Measurements from ENCODE around the gene RIPOR2.

Gene RIPOR2

DNA sequence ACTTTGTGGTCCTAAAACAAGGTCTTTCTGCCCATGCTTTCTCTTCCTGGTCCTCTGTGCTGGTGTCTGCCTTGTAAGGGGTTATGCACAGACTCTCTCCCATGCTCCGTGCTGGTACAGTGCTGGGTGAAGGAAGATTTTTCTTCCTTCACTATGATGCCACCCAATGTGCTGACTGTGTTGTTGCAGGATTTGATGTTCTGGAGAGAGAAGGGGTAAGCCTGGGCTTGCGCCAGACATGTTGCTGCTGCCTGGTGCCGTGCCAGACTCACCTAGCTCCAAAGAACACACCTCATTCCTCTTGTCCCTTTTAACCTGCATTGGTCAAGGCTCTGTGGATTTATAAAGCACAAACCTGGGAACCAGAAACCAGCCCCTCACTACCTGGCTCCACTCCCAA, 108.6 kb downstream of the RIPOR2 start:
- peak; percentile 13 for DNase-seq
- Histone ChIP-seq H3K36me3 (no peaks in the 10 kb centered on the region), H3K4me3 (ENCODE audit: low read depth, low read length) (no peak overlapping the region), H3K9me3 (no peaks in the 10 kb centered on the region), H3K4me1 (peaks cover 12% of the 10 kb centered on the region), H3K27me3 (no peaks in the 10 kb centered on the region)
- TF ChIP-seq, protein P1, sequence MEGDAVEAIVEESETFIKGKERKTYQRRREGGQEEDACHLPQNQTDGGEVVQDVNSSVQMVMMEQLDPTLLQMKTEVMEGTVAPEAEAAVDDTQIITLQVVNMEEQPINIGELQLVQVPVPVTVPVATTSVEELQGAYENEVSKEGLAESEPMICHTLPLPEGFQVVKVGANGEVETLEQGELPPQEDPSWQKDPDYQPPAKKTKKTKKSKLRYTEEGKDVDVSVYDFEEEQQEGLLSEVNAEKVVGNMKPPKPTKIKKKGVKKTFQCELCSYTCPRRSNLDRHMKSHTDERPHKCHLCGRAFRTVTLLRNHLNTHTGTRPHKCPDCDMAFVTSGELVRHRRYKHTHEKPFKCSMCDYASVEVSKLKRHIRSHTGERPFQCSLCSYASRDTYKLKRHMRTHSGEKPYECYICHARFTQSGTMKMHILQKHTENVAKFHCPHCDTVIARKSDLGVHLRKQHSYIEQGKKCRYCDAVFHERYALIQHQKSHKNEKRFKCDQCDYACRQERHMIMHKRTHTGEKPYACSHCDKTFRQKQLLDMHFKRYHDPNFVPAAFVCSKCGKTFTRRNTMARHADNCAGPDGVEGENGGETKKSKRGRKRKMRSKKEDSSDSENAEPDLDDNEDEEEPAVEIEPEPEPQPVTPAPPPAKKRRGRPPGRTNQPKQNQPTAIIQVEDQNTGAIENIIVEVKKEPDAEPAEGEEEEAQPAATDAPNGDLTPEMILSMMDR (IDR thresholded peaks at IDR 0.05; ENCODE audit: low read depth, low read length), result no peak

DNA sequence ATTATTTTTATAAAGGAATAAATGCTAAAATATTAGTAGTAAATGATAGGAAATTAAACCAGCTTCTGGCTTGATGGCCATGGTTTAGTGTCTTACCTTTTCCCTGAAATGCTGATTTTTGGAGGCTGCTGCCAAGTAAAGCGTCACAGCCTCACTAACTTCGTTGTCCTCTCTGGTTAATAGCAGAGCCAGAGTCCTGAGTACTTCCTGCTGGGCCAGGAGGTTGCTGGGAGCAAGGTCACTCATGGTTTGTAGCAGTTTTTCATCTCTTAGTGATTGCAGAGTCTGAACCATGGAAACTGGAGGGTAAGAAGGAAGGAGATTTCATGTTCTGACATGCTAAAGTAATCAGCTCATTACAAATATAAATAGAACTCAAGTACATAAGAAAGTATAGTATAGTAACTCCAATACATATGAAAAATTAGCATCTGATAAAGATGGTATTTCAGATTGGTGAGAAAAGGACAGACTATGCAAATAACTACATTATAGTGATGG, 110.6 kb downstream of the RIPOR2 start:
- peak; percentile 24 for DNase-seq
- Histone ChIP-seq H3K27me3 (no peaks in the 10 kb centered on the region), H3K4me3 (ENCODE audit: low read depth, low read length) (no peak overlapping the region), H3K9me3 (no peaks in the 10 kb centered on the region), H3K4me1 (peaks cover 12% of the 10 kb centered on the region), H3K36me3 (no peaks in the 10 kb centered on the region)
- TF ChIP-seq, protein P1 (IDR thresholded peaks at IDR 0.05; ENCODE audit: low read depth, low read length), result no peak

DNA sequence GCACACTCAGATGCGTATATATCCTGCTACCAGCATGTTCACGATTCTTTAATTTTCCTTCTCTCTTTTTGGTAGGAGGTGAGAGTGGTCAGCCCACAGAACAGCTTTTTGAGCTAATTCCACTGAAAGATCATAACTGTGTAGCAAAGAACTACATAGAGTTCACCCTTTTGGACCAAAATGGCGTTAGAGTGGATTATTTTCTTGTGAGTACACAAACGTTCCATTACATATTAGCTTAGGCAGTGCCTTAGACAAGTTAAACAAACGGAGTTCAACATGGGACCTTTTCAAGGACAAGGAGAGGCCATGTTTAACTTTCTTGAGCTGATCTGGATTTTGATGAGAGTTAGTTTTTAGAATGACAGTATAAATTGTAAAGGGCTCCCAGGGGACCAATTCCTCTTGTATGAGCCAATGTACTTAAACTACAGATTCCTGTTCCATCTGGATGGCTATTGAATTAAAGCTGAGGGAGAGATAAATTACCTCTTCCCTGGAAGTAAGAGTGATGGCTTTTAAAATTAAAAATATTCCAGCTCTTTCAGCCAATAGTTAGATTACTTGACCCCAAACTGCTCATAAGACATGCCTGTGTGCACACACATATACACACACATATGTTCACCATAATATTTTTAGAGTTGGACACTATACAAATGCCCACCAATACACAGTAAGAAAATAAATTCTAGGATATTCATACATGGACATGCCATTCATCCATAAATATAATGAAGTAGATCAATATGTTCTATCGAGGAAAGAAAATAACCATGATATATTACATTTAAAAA, 111.4 kb downstream of the RIPOR2 start:
- DNase-seq, result peak; percentile 43
- H3K4me3 ChIP-seq (ENCODE audit: low read depth, low read length), result no peak overlapping the region
- H3K36me3 ChIP-seq, result no peaks in the 10 kb centered on the region
- H3K27me3 ChIP-seq, result no peaks in the 10 kb centered on the region
- TF ChIP-seq, protein P1 (IDR thresholded peaks at IDR 0.05; ENCODE audit: low read depth, low read length), result no peak
- peaks cover 12% of the 10 kb centered on the region for H3K4me1 ChIP-seq
- no peaks in the 10 kb centered on the region for H3K9me3 ChIP-seq

DNA sequence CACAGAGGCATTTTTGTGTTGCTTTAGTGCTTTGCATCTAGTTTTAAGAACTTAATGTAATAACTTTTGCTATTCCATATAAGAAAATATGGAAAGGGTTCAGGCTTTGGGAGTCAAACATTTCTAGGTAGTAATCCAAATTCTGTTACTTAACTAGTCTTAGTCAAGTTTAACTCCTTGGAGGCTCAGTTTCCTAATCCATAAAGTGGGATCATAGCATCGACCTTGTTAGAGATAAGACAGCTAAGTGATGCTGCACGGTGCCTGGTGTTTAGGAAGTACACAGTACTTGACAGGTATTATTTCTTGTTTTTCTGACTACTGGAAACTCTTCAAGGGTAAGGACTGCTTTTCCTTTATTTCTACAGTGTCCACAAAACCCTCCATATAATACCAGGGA, 112.6 kb downstream of the RIPOR2 start:
- H3K9me3 ChIP-seq, result no peaks in the 10 kb centered on the region
- DNase-seq, result no peak
- H3K4me3 ChIP-seq (ENCODE audit: low read depth, low read length), result no peak overlapping the region
- no peaks in the 10 kb centered on the region for H3K36me3 ChIP-seq
- H3K4me1 ChIP-seq, result peaks cover 12% of the 10 kb centered on the region
- TF ChIP-seq, protein P1 (IDR thresholded peaks at IDR 0.05; ENCODE audit: low read depth, low read length), result no peak
- no peaks in the 10 kb centered on the region for H3K27me3 ChIP-seq

DNA sequence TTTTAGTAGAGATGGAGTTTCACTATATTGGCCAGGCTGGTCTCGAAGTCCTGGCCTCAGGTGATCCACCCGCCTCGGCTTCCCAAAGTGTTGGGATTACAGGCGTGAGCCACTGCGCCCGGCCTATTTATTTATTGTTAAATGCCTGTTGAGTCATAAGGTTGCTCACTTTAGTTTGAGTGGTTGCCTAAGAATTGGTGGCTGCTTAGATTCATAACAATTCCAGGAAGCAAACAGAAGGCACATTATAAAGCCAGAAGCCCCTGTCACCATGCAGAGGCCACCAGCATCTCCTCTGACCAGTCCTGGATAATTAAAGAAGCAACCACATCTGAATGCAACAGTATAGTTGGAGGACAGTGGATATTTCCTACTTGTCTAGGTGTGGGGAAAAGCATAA, 113.1 kb downstream of the RIPOR2 start:
- no peaks in the 10 kb centered on the region for H3K36me3 ChIP-seq
- H3K4me1 ChIP-seq, result peaks cover 12% of the 10 kb centered on the region
- no peaks in the 10 kb centered on the region for H3K9me3 ChIP-seq
- TF ChIP-seq, protein P1 (IDR thresholded peaks at IDR 0.05; ENCODE audit: low read depth, low read length), result no peak
- H3K27me3 ChIP-seq, result no peaks in the 10 kb centered on the region
- no peak overlapping the region for H3K4me3 ChIP-seq (ENCODE audit: low read depth, low read length)
- no peak for DNase-seq

DNA sequence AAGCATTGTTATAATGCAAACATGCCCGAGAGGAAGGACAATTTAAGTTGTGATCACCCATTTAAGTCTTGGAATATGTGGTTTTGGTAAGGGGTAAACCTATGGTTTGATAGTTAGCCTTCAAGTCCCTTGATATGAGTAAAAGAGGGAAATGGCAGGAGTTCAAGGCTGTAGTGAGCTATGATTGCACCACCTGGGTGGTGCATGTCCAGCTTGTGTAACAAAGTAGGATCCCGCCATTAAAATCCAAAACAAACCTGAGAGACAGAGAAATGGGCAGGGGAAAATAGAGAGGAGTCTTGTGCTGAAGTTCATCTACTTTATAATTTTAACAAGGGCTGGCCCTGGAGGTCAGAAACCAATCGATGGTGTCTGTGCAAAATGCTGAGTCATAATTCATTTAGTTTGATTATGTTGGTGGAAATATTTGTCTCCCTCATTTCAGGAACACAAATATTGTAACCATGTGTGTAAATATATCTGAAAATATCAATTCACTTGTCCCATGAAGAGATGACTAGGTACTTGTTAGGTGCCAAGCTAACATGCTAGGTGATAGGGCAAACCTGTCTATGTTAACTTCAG, 113.8 kb downstream of the RIPOR2 start:
- no peak for DNase-seq
- Histone ChIP-seq H3K36me3 (no peaks in the 10 kb centered on the region), H3K9me3 (no peaks in the 10 kb centered on the region), H3K27me3 (no peaks in the 10 kb centered on the region), H3K4me3 (ENCODE audit: low read depth, low read length) (no peak overlapping the region), H3K4me1 (peaks cover 12% of the 10 kb centered on the region)
- TF ChIP-seq, protein P1 (IDR thresholded peaks at IDR 0.05; ENCODE audit: low read depth, low read length), result no peak

Measured in BE2C (cell line).